ENCODE results near the gene ADARB1.
A peak's percentile ranks its signal among the peaks of the same experiment; 100 is the strongest.

Gene ADARB1

DNA sequence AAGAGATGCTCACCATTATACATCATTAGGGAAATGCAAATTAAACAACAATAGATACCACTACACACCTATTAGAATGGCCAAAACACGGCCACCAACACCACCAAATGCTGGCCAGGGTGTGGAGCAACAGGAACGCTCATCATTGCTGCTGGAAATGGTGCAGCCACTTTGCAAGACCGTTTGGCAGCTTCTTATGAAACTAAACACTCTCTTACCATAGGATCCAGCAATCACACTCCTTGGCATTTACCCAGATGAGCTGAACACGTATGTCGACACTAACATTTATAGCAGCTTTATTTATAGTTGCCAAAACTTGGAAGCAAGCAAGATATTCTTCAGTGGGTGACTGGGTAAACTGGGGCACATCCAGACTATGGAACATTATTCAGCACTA, 28.9 kb upstream of the ADARB1 start:
- Histone ChIP-seq H3K36me3 (ENCODE audit: control insufficient read depth in 2 of 2, insufficient read depth in 1 of 2, low read length in 2 of 2) (no peaks in the 10 kb centered on the region), H3K4me1 (ENCODE audit: control insufficient read depth, insufficient read depth, low read length) (no peaks in the 10 kb centered on the region), H3K4me3 (ENCODE audit: low read depth, low read length) (no peak overlapping the region), H3K27ac (ENCODE audit: extremely low read depth, low read depth, low read length) (no peak overlapping the region), H3K9me3 (ENCODE audit: control insufficient read depth, insufficient read depth, low read depth, low read length) (no peaks in the 10 kb centered on the region)
- CTCF ChIA-PET = interaction anchor here (0.6 to 1.3 kb wide), 2 partner anchors 16 to 39 kb away, joined by 3 to 5 read pairs; no protein-coding TSS in a partner anchor
- no peak for TF ChIP-seq ZNF138 (tag by site-specific recombination; IDR thresholded peaks at IDR 0.05; ENCODE audit: borderline replicate concordance)
- TF ChIP-seq, protein P1, sequence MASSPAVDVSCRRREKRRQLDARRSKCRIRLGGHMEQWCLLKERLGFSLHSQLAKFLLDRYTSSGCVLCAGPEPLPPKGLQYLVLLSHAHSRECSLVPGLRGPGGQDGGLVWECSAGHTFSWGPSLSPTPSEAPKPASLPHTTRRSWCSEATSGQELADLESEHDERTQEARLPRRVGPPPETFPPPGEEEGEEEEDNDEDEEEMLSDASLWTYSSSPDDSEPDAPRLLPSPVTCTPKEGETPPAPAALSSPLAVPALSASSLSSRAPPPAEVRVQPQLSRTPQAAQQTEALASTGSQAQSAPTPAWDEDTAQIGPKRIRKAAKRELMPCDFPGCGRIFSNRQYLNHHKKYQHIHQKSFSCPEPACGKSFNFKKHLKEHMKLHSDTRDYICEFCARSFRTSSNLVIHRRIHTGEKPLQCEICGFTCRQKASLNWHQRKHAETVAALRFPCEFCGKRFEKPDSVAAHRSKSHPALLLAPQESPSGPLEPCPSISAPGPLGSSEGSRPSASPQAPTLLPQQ (tag by site-specific recombination; IDR thresholded peaks at IDR 0.05) = no peak
- TF ChIP-seq, protein P2, sequence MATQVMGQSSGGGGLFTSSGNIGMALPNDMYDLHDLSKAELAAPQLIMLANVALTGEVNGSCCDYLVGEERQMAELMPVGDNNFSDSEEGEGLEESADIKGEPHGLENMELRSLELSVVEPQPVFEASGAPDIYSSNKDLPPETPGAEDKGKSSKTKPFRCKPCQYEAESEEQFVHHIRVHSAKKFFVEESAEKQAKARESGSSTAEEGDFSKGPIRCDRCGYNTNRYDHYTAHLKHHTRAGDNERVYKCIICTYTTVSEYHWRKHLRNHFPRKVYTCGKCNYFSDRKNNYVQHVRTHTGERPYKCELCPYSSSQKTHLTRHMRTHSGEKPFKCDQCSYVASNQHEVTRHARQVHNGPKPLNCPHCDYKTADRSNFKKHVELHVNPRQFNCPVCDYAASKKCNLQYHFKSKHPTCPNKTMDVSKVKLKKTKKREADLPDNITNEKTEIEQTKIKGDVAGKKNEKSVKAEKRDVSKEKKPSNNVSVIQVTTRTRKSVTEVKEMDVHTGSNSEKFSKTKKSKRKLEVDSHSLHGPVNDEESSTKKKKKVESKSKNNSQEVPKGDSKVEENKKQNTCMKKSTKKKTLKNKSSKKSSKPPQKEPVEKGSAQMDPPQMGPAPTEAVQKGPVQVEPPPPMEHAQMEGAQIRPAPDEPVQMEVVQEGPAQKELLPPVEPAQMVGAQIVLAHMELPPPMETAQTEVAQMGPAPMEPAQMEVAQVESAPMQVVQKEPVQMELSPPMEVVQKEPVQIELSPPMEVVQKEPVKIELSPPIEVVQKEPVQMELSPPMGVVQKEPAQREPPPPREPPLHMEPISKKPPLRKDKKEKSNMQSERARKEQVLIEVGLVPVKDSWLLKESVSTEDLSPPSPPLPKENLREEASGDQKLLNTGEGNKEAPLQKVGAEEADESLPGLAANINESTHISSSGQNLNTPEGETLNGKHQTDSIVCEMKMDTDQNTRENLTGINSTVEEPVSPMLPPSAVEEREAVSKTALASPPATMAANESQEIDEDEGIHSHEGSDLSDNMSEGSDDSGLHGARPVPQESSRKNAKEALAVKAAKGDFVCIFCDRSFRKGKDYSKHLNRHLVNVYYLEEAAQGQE (tag by site-specific recombination; IDR thresholded peaks at IDR 0.05) = no peak
- TF ChIP-seq ZNF623 (tag by site-specific recombination; IDR thresholded peaks at IDR 0.05) = no peak
- TF ChIP-seq, protein P3, sequence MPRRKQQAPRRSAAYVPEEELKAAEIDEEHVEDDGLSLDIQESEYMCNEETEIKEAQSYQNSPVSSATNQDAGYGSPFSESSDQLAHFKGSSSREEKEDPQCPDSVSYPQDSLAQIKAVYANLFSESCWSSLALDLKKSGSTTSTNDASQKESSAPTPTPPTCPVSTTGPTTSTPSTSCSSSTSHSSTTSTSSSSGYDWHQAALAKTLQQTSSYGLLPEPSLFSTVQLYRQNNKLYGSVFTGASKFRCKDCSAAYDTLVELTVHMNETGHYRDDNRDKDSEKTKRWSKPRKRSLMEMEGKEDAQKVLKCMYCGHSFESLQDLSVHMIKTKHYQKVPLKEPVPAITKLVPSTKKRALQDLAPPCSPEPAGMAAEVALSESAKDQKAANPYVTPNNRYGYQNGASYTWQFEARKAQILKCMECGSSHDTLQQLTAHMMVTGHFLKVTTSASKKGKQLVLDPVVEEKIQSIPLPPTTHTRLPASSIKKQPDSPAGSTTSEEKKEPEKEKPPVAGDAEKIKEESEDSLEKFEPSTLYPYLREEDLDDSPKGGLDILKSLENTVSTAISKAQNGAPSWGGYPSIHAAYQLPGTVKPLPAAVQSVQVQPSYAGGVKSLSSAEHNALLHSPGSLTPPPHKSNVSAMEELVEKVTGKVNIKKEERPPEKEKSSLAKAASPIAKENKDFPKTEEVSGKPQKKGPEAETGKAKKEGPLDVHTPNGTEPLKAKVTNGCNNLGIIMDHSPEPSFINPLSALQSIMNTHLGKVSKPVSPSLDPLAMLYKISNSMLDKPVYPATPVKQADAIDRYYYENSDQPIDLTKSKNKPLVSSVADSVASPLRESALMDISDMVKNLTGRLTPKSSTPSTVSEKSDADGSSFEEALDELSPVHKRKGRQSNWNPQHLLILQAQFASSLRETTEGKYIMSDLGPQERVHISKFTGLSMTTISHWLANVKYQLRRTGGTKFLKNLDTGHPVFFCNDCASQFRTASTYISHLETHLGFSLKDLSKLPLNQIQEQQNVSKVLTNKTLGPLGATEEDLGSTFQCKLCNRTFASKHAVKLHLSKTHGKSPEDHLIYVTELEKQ (tag by site-specific recombination; IDR thresholded peaks at IDR 0.05; ENCODE audit: borderline replicate concordance) = no peak
- TF ChIP-seq ZNF830 (tag by site-specific recombination; IDR thresholded peaks at IDR 0.05; ENCODE audit: low read depth) = no peak
- TF ChIP-seq, protein P4, sequence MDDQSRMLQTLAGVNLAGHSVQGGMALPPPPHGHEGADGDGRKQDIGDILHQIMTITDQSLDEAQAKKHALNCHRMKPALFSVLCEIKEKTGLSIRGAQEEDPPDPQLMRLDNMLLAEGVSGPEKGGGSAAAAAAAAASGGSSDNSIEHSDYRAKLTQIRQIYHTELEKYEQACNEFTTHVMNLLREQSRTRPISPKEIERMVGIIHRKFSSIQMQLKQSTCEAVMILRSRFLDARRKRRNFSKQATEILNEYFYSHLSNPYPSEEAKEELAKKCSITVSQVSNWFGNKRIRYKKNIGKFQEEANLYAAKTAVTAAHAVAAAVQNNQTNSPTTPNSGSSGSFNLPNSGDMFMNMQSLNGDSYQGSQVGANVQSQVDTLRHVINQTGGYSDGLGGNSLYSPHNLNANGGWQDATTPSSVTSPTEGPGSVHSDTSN (CRISPR knock-in tag; IDR thresholded peaks at IDR 0.05) = no peak
- POLR2A ChIA-PET = no interaction called here

DNA sequence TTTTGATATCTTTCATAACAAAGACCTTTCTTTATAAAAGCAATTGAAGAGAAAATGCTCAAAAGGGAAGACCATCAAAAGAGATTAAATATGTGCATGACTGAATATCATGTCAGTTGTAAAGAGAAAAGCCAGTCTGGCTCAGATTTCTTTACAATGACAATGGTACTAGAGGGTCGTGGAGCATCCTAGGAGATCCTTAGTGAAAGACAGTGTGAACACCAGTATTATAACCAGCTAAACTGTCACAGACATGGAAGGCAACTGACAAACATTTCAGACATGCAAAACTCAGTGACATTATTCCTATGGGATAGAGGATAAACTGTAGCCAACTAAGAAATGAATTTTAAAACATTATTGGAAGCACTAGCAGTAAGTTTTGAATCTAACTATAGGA, 27.1 kb upstream of the ADARB1 start:
- POLR2A ChIA-PET = no interaction called here
- CTCF ChIA-PET = interaction anchor here (2.0 kb wide), 1 partner anchor 93 kb away, joined by 7 read pairs; no protein-coding TSS in a partner anchor
- no peak for TF ChIP-seq ZNF624 (tag by site-specific recombination; IDR thresholded peaks at IDR 0.05)
- no peak for TF ChIP-seq ZNF629 (tag by site-specific recombination; IDR thresholded peaks at IDR 0.05)
- TF ChIP-seq ZSCAN23 (tag by site-specific recombination; IDR thresholded peaks at IDR 0.05) = no peak
- TF ChIP-seq OVOL3 (tag by site-specific recombination; IDR thresholded peaks at IDR 0.05) = no peak
- TF ChIP-seq ZNF24 (tag by site-specific recombination; IDR thresholded peaks at IDR 0.05) = no peak
- peak; percentile 36; the same call in 1 of the 2 replicates for TF ChIP-seq TRIM28 (IDR thresholded peaks at IDR 0.05; ENCODE audit: borderline replicate concordance, low read length)
- TF ChIP-seq ZNF610 (tag by site-specific recombination; IDR thresholded peaks at IDR 0.05; ENCODE audit: borderline replicate concordance) = no peak
- no peak for TF ChIP-seq KLF1 (tag by site-specific recombination; IDR thresholded peaks at IDR 0.05)
- no peak for TF ChIP-seq ZIC2 (tag by site-specific recombination; IDR thresholded peaks at IDR 0.05)
- TF ChIP-seq ZNF311 (tag by site-specific recombination; IDR thresholded peaks at IDR 0.05; ENCODE audit: borderline replicate concordance) = no peak
- no peak for TF ChIP-seq RBAK (tag by site-specific recombination; IDR thresholded peaks at IDR 0.05)
- no peak for TF ChIP-seq ZNF48 (tag by site-specific recombination; IDR thresholded peaks at IDR 0.05)
- TF ChIP-seq ZBTB8A (tag by site-specific recombination; IDR thresholded peaks at IDR 0.05) = no peak
- TF ChIP-seq, protein P5, sequence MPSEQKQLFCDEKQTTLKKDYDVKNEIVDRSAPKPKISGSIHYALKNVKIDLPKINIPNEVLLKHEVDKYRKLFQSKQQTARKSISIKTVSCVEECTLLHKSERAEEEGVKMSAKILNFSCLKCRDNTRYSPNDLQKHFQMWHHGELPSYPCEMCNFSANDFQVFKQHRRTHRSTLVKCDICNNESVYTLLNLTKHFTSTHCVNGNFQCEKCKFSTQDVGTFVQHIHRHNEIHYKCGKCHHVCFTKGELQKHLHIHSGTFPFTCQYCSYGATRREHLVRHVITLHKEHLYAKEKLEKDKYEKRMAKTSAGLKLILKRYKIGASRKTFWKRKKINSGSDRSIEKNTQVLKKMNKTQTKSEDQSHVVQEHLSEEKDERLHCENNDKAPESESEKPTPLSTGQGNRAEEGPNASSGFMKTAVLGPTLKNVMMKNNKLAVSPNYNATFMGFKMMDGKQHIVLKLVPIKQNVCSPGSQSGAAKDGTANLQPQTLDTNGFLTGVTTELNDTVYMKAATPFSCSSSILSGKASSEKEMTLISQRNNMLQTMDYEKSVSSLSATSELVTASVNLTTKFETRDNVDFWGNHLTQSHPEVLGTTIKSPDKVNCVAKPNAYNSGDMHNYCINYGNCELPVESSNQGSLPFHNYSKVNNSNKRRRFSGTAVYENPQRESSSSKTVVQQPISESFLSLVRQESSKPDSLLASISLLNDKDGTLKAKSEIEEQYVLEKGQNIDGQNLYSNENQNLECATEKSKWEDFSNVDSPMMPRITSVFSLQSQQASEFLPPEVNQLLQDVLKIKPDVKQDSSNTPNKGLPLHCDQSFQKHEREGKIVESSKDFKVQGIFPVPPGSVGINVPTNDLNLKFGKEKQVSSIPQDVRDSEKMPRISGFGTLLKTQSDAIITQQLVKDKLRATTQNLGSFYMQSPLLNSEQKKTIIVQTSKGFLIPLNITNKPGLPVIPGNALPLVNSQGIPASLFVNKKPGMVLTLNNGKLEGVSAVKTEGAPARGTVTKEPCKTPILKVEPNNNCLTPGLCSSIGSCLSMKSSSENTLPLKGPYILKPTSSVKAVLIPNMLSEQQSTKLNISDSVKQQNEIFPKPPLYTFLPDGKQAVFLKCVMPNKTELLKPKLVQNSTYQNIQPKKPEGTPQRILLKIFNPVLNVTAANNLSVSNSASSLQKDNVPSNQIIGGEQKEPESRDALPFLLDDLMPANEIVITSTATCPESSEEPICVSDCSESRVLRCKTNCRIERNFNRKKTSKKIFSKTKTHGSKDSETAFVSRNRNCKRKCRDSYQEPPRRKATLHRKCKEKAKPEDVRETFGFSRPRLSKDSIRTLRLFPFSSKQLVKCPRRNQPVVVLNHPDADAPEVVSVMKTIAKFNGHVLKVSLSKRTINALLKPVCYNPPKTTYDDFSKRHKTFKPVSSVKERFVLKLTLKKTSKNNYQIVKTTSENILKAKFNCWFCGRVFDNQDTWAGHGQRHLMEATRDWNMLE (tag by site-specific recombination; conservative IDR thresholded peaks at IDR 0.05; ENCODE audit: low read depth) = no peak

More for the DNA sequence above, 27.1 kb upstream of the ADARB1 start:
- no peak overlapping the region for H3K27ac ChIP-seq (ENCODE audit: extremely low read depth, low read depth, low read length)
- H3K4me1 ChIP-seq (ENCODE audit: control insufficient read depth, insufficient read depth, low read length) = no peaks in the 10 kb centered on the region
- H3K36me3 ChIP-seq (ENCODE audit: control insufficient read depth in 2 of 2, insufficient read depth in 1 of 2, low read length in 2 of 2) = no peaks in the 10 kb centered on the region
- H3K4me3 ChIP-seq (ENCODE audit: low read depth, low read length) = no peak overlapping the region
- H3K9me3 ChIP-seq (ENCODE audit: control insufficient read depth, insufficient read depth, low read depth, low read length) = no peaks in the 10 kb centered on the region
